Glomerular endothelial cell (primary cell): ENCODE measurements around the gene LRGUK. TPM values are rescaled to one million over a fixed set of nuclear protein-coding genes. Genes with fewer than 3 reads are reported as not detected.

Experiments used
- DNase-seq: peaks from one replicate; pipeline ENCODE4 v3.0.0-alpha.2; 2011; ENCODE audit warnings: low read depth, low spot score; ENCODE audit errors: extremely low read depth
- total RNA-seq: library from RNA; depleted of rRNA; stranded (reverse); fragments of >200 nt; gene quantifications from 2 replicates; pipeline ENCODE4 v1.2.3, GENCODE V29; 2015

LRGUK gene
- total RNA-seq, 1 donor from 2014 or later = 0.18 TPM

GRCh38 chr7:134126596-134126965, 559 bp upstream of the LRGUK start:
- no peak for DNase-seq

GRCh38 chr7:134128829-134129228, 1.7 kb downstream of the LRGUK start:
- DNase-seq = no peak

- DNase-seq = no peak
These were observed 2.9 kb downstream of the LRGUK start for GRCh38 chr7:134129856-134130523.

GRCh38 chr7:134134004-134134403, 6.9 kb downstream of the LRGUK start:
- no peak for DNase-seq

- DNase-seq = no peak
These were observed 14.0 kb downstream of the LRGUK start for GRCh38 chr7:134140889-134141867.

- no peak for DNase-seq
These were observed 14.7 kb downstream of the LRGUK start for GRCh38 chr7:134141868-134142264.

- no peak for DNase-seq
These were observed 26.5 kb downstream of the LRGUK start for GRCh38 chr7:134153493-134154136.

- no peak for DNase-seq
These were observed 27.5 kb downstream of the LRGUK start for GRCh38 chr7:134154581-134155130.

GRCh38 chr7:134155206-134155605, 28.1 kb downstream of the LRGUK start:
- no peak for DNase-seq

- no peak for DNase-seq
These were observed 28.7 kb downstream of the LRGUK start for GRCh38 chr7:134155871-134156270.

GRCh38 chr7:134165252-134165651, 38.1 kb downstream of the LRGUK start:
- DNase-seq = no peak

GRCh38 chr7:134167250-134167649, 40.1 kb downstream of the LRGUK start:
- no peak for DNase-seq

- DNase-seq = no peak
These were observed 40.7 kb downstream of the LRGUK start for GRCh38 chr7:134167841-134168240.

- peak; percentile 63 for DNase-seq
These were observed 47.7 kb downstream of the LRGUK start for GRCh38 chr7:134174795-134175261.

GRCh38 chr7:134175334-134176036, 48.3 kb downstream of the LRGUK start:
- no peak for DNase-seq

- no peak for DNase-seq
These were observed 48.9 kb downstream of the LRGUK start for GRCh38 chr7:134176037-134176350.

- no peak for DNase-seq
These were observed 52.2 kb downstream of the LRGUK start for GRCh38 chr7:134179036-134180011.

- DNase-seq = no peak
These were observed 53.2 kb downstream of the LRGUK start for GRCh38 chr7:134180376-134180775.

GRCh38 chr7:134182078-134182477, 54.9 kb downstream of the LRGUK start:
- no peak for DNase-seq
